ENCODE data around the gene DOCK6.
A peak's percentile ranks its signal among the peaks of the same experiment; 100 is the strongest.
"Not testable (repeated sequence)": the region's sequence is repeated elsewhere in the genome, so short reads cannot be mapped to it uniquely, and the experiment has no call there.

Gene DOCK6

GRCh38 chr19:11169896-11170678 lies 92.2 kb downstream of the DOCK6 start:
- DNase-seq (ENCODE audit: extremely low read depth, low read depth) = no peak

GRCh38 chr19:11168568-11168967 lies 93.8 kb downstream of the DOCK6 start:
- TF ChIP-seq, protein P1, sequence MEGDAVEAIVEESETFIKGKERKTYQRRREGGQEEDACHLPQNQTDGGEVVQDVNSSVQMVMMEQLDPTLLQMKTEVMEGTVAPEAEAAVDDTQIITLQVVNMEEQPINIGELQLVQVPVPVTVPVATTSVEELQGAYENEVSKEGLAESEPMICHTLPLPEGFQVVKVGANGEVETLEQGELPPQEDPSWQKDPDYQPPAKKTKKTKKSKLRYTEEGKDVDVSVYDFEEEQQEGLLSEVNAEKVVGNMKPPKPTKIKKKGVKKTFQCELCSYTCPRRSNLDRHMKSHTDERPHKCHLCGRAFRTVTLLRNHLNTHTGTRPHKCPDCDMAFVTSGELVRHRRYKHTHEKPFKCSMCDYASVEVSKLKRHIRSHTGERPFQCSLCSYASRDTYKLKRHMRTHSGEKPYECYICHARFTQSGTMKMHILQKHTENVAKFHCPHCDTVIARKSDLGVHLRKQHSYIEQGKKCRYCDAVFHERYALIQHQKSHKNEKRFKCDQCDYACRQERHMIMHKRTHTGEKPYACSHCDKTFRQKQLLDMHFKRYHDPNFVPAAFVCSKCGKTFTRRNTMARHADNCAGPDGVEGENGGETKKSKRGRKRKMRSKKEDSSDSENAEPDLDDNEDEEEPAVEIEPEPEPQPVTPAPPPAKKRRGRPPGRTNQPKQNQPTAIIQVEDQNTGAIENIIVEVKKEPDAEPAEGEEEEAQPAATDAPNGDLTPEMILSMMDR (IDR thresholded peaks at IDR 0.05; ENCODE audit: low read depth, low read length) = no peak
- DNase-seq (ENCODE audit: extremely low read depth, low read depth) = peak; percentile 88

More at GRCh38 chr19:11169896-11170678, 92.2 kb downstream of the DOCK6 start:
- TF ChIP-seq, protein P1 (IDR thresholded peaks at IDR 0.05; ENCODE audit: low read depth, low read length) = no peak

DNA sequence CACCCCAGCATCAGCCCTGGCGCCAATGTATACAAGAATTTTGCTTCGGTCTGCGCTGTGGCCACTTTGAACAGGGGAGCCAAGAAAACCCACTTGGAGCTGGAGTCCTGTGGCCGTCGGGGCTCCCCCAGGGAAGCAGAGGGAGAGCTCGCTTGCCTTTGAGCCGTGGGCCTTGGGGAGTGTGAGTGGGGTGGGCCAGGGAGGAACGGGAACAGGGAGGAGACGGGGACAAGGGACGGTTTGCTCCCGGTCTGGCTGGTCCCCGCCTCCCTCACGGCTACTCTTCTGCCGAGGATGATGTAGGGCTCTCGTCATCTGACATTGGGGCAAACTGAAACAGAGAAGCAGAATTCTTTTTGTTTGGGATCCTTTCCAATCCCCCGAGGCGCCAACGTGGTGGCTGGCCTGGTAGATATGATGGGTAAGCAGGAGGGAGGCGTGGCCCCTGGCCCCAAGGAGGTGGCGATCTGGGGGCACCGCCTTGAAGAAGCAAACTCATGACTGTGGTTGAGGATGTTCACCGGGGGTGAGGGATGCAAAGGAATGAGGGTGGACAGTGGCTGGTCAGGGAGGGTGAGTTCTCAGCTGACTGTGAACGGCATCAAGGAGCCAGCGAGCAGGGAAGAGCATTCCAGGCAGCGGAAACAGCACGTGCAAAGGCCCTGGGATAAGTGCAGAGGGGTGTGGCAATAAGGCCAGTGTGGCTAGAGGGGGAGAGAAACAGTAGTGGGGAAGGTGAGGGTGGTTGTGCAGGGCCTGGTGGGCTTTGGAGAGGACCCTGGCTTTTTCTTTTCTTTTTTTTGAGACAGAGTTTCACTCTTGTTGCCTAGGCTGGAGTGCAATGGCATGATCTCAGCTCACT lies 95.8 kb downstream of the DOCK6 start:
- TF ChIP-seq, protein P1 (IDR thresholded peaks at IDR 0.05; ENCODE audit: low read depth, low read length) = no peak
- DNase-seq (ENCODE audit: extremely low read depth, low read depth) = peak; percentile 84

- TF ChIP-seq, protein P1 (IDR thresholded peaks at IDR 0.05; ENCODE audit: low read depth, low read length) = no peak
These were observed 96.8 kb downstream of the DOCK6 start for GRCh38 chr19:11165486-11166030.

DNA sequence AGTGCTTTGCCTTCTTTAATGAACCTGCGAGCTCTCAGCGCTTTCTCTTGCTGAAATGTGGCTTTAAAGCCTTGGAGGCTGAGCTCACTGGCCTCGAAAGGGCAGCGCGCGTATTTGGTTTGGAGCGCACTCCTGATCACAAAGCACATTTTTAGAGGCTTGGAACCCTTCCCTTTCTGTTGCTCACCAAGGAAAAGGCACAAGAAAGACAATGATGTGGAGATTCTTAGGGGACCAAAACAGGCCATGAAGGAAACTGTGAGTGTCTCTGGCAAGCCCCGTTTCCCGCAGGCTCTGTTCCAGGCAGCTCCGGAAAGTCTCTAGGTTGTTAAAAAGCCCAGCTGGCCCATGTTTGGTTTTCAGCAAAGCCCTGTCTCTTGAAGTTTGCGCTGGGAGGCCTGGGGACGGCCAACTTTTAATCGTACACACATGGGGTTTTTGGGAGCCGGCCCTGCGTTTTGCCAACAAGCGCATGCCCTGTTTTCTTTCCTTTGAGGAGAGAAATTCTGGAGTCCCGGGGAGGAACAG lies 97.4 kb downstream of the DOCK6 start:
- TF ChIP-seq, protein P1 (IDR thresholded peaks at IDR 0.05; ENCODE audit: low read depth, low read length) = no peak; the same call in 1 of the 2 replicates
- DNase-seq (ENCODE audit: extremely low read depth, low read depth) = peak; percentile 85

More at GRCh38 chr19:11165486-11166030, 96.8 kb downstream of the DOCK6 start:
- no peak for DNase-seq (ENCODE audit: extremely low read depth, low read depth)

- TF ChIP-seq, protein P1 (IDR thresholded peaks at IDR 0.05; ENCODE audit: low read depth, low read length) = no peak
- DNase-seq (ENCODE audit: extremely low read depth, low read depth) = no peak
These were observed 98.0 kb downstream of the DOCK6 start for GRCh38 chr19:11164296-11164695.

- not testable (repeated sequence) for DNase-seq (ENCODE audit: extremely low read depth, low read depth)
These were observed 101.9 kb downstream of the DOCK6 start for GRCh38 chr19:11160440-11160768.
